Measurements from ENCODE around the gene NUP205.
"Not testable (repeated sequence)": the region's sequence is repeated elsewhere in the genome, so short reads cannot be mapped to it uniquely, and the experiment has no call there.

Gene NUP205

GRCh38 chr7:135664046-135664589 is 106.4 kb downstream of the NUP205 start:
- in situ Hi-C loops (cut with HindIII; ENCODE audit: low sequenced_read_pairs) = no loop called here

- in situ Hi-C loops (cut with HindIII; ENCODE audit: low sequenced_read_pairs) = no loop called here
Observed at GRCh38 chr7:135665042-135665441, 107.3 kb downstream of the NUP205 start.

GRCh38 chr7:135666156-135666555 is 108.4 kb downstream of the NUP205 start:
- in situ Hi-C loops (cut with HindIII; ENCODE audit: low sequenced_read_pairs) = no loop called here

- in situ Hi-C loops (cut with HindIII; ENCODE audit: low sequenced_read_pairs) = no loop called here
Observed at GRCh38 chr7:135666846-135667245, 109.1 kb downstream of the NUP205 start.

- in situ Hi-C loops (cut with HindIII; ENCODE audit: low sequenced_read_pairs) = not testable (repeated sequence)
Observed at GRCh38 chr7:135667626-135668025, 109.9 kb downstream of the NUP205 start.

- in situ Hi-C loops (cut with HindIII; ENCODE audit: low sequenced_read_pairs) = not testable (repeated sequence)
Observed at GRCh38 chr7:135668852-135669395, 111.2 kb downstream of the NUP205 start.

- in situ Hi-C loops (cut with HindIII; ENCODE audit: low sequenced_read_pairs) = no loop called here
Observed at GRCh38 chr7:135669774-135670173, 112.1 kb downstream of the NUP205 start.

- in situ Hi-C loops (cut with HindIII; ENCODE audit: low sequenced_read_pairs) = no loop called here
Observed at GRCh38 chr7:135670179-135670578, 112.5 kb downstream of the NUP205 start.

GRCh38 chr7:135672560-135673359 is 115.0 kb downstream of the NUP205 start:
- in situ Hi-C loops (cut with HindIII; ENCODE audit: low sequenced_read_pairs) = no loop called here

- in situ Hi-C loops (cut with HindIII; ENCODE audit: low sequenced_read_pairs) = no loop called here
Observed at GRCh38 chr7:135673360-135673706, 115.6 kb downstream of the NUP205 start.

- in situ Hi-C loops (cut with HindIII; ENCODE audit: low sequenced_read_pairs) = no loop called here
Observed at GRCh38 chr7:135678612-135679575, 121.2 kb downstream of the NUP205 start.

GRCh38 chr7:135681762-135682161 is 124.0 kb downstream of the NUP205 start:
- in situ Hi-C loops (cut with HindIII; ENCODE audit: low sequenced_read_pairs) = no loop called here

- in situ Hi-C loops (cut with HindIII; ENCODE audit: low sequenced_read_pairs) = no loop called here
Observed at GRCh38 chr7:135682191-135682590, 124.5 kb downstream of the NUP205 start.

- in situ Hi-C loops (cut with HindIII; ENCODE audit: low sequenced_read_pairs) = no loop called here
Observed at GRCh38 chr7:135683609-135684008, 125.9 kb downstream of the NUP205 start.

- in situ Hi-C loops (cut with HindIII; ENCODE audit: low sequenced_read_pairs) = no loop called here
Observed at GRCh38 chr7:135684136-135684535, 126.4 kb downstream of the NUP205 start.

- in situ Hi-C loops (cut with HindIII; ENCODE audit: low sequenced_read_pairs) = no loop called here
Observed at GRCh38 chr7:135684699-135685098, 127.0 kb downstream of the NUP205 start.

- in situ Hi-C loops (cut with HindIII; ENCODE audit: low sequenced_read_pairs) = no loop called here
Observed at GRCh38 chr7:135685306-135686084, 127.8 kb downstream of the NUP205 start.

- in situ Hi-C loops (cut with HindIII; ENCODE audit: low sequenced_read_pairs) = no loop called here
Observed at GRCh38 chr7:135687466-135687865, 129.7 kb downstream of the NUP205 start.

GRCh38 chr7:135690566-135690965 is 132.8 kb downstream of the NUP205 start:
- in situ Hi-C loops (cut with HindIII; ENCODE audit: low sequenced_read_pairs) = no loop called here

GRCh38 chr7:135692055-135692454 is 134.3 kb downstream of the NUP205 start:
- in situ Hi-C loops (cut with HindIII; ENCODE audit: low sequenced_read_pairs) = no loop called here

Measured in DLD1 (cell line).